ENCODE measurements around the gene PDPK1.
A peak's percentile ranks its signal among the peaks of the same experiment; 100 is the strongest.

DNA sequence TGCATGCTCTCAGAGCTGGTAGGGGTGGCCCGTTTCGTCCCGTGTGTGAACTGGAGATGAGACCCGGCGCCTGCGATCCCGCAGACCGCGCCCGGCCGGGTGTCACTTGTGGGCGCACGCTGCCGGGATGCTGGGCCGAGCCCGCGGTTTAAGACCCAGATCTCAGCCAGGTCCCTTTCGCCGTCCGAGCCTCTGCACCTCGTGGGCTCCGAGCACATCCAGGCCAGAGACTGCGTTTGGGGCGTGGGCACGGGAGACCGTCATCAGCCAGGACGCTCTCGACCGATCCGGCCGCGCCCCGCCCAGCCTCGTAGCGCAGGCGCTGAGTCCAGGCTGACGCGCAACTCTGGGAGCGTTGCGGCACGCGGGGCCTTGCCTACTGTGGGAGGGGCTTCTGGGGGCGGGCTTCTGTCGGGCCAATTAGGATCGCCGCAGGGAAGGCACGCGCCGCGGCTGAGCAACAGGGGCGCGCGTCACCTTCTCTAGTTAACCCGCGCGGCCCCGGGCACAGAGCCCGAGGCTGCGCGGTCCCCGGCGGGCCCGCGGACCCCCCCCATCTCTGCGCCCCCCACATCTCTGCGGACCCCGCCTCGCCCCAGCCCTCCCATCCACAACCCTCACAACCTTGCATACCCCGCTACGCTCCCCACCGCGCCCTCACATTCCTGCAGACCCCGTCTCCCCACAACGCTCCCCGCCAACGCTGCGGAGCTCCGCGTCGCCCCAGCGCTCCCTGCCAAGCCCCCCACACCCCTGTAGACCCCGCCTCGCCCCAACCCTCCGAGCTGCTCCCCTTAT lies 5.9 kb upstream of the PDPK1 start:
- TF ChIP-seq, protein P1, sequence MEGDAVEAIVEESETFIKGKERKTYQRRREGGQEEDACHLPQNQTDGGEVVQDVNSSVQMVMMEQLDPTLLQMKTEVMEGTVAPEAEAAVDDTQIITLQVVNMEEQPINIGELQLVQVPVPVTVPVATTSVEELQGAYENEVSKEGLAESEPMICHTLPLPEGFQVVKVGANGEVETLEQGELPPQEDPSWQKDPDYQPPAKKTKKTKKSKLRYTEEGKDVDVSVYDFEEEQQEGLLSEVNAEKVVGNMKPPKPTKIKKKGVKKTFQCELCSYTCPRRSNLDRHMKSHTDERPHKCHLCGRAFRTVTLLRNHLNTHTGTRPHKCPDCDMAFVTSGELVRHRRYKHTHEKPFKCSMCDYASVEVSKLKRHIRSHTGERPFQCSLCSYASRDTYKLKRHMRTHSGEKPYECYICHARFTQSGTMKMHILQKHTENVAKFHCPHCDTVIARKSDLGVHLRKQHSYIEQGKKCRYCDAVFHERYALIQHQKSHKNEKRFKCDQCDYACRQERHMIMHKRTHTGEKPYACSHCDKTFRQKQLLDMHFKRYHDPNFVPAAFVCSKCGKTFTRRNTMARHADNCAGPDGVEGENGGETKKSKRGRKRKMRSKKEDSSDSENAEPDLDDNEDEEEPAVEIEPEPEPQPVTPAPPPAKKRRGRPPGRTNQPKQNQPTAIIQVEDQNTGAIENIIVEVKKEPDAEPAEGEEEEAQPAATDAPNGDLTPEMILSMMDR (IDR thresholded peaks at IDR 0.05), result peak in 1 of 4 experiments; percentile 7
- TF ChIP-seq POLR2A (IDR thresholded peaks at IDR 0.05) (peak; percentile 58 to 75), POLR2AphosphoS5 (IDR thresholded peaks at IDR 0.05) (peak; percentile 86)

All from gastroesophageal sphincter (tissue), 3 donors.